Keratinocyte (primary cell): ENCODE data around the gene HEPH. TPM values are rescaled to one million over a fixed set of nuclear protein-coding genes. Genes with fewer than 3 reads are reported as not detected.

Source experiments
- DNase-seq: peaks from one replicate; pipeline ENCODE4 v3.0.0-alpha.2; 2011; ENCODE audit warnings: low read depth, missing footprints, low spot score
- FAIRE-seq: peaks from 2 replicates; lab custom pipeline; 2011; peaks lifted over from hg19 to GRCh38; lab: Jason Lieb, UNC
- H2AFZ ChIP-seq: 2 replicates; pipeline ENCODE4 v1.6.0; 2012; ENCODE audit warnings: low read length, control low read depth, inconsistent platforms; ENCODE audit not compliant: control insufficient read depth
- H3K27ac ChIP-seq: 2 replicates; pipeline ENCODE4 v1.5.1; 2011; ENCODE audit warnings: low read length; ENCODE audit not compliant: control insufficient read depth, insufficient read depth
- H3K27me3 ChIP-seq: 3 replicates; pipeline ENCODE4 v1.6.0; 2011; ENCODE audit warnings: low read length; ENCODE audit not compliant: control insufficient read depth, insufficient read depth; ENCODE audit errors: extremely low read depth
- H3K36me3 ChIP-seq, 2 experiments: 2 replicates in 1 of 2; 3 replicates in 1 of 2; pipeline ENCODE4 v1.5.1; 2011; ENCODE audit warnings: low read length in 2 of 2, mild to moderate bottlenecking in 1 of 2; ENCODE audit not compliant: control insufficient read depth in 2 of 2, insufficient read depth in 2 of 2; ENCODE audit errors: extremely low read depth in 1 of 2
- H3K4me1 ChIP-seq: 3 replicates; pipeline ENCODE4 v1.5.1; 2011; ENCODE audit warnings: low read length; ENCODE audit not compliant: control insufficient read depth, insufficient read depth; ENCODE audit errors: extremely low read depth
- H3K4me2 ChIP-seq: 3 replicates; pipeline ENCODE4 v1.6.0; 2011; ENCODE audit warnings: low read depth, low read length; ENCODE audit not compliant: control insufficient read depth, insufficient read depth; ENCODE audit errors: extremely low read depth
- H3K4me3 ChIP-seq, 3 experiments: fragments of 200-600 bp in 1 of 3; sonication (generic) in 1 of 3; 2 replicates in 2 of 3; 3 replicates in 1 of 3; pipeline ENCODE4 v1.5.1; 2011 to 2016; ENCODE audit warnings: low read length in 3 of 3, mild to moderate bottlenecking in 3 of 3, control low read depth in 2 of 3, inconsistent platforms in 1 of 3, low read depth in 1 of 3, mixed read lengths in 1 of 3, mixed run types in 1 of 3, moderate library complexity in 1 of 3; ENCODE audit not compliant: control insufficient read depth in 2 of 3, insufficient read depth in 2 of 3; ENCODE audit errors: extremely low read depth in 1 of 3
- H3K79me2 ChIP-seq: 2 replicates; pipeline ENCODE4 v1.6.0; 2012; ENCODE audit warnings: low read length; ENCODE audit not compliant: control insufficient read depth, insufficient read depth
- H3K9ac ChIP-seq: 3 replicates; pipeline ENCODE4 v1.6.0; 2011; ENCODE audit warnings: low read length; ENCODE audit not compliant: control insufficient read depth, insufficient read depth; ENCODE audit errors: extremely low read depth
- H3K9me1 ChIP-seq: 3 replicates; pipeline ENCODE4 v1.6.0; 2011; ENCODE audit warnings: low read length; ENCODE audit not compliant: control insufficient read depth, insufficient read depth; ENCODE audit errors: extremely low read depth
- H3K9me3 ChIP-seq: 2 replicates; pipeline ENCODE4 v1.5.1; 2012; ENCODE audit warnings: low read depth, low read length; ENCODE audit not compliant: control insufficient read depth
- H4K20me1 ChIP-seq: 3 replicates; pipeline ENCODE4 v1.6.0; 2011; ENCODE audit warnings: low read length; ENCODE audit not compliant: control insufficient read depth, insufficient read depth; ENCODE audit errors: extremely low read depth
- EZH2 ChIP-seq: IDR thresholded peaks from one replicate; pipeline ENCODE4 v1.6.1; 2012; ENCODE audit warnings: inconsistent platforms, mild to moderate bottlenecking, low read length, moderate library complexity
- dilution Hi-C: fragments of 300-500 bp; cut with MboI; formaldehyde crosslinking; loops from one replicate; pipeline ENCODE4 v1.7.0; 2020; ENCODE audit warnings: low sequenced_read_pairs; ENCODE audit not compliant: extremely low pct_ligation_motif_present
- polyA plus RNA-seq, 5 experiments: library from polyadenylated mRNA; depleted of rRNA in 3 of 5; stranded (reverse) in 3 of 5; stranded (forward) in 1 of 5; unstranded in 1 of 5; fragments of >200 nt; gene quantifications; 1 replicate in 1 of 5; 2 replicates in 3 of 5; 3 replicates in 1 of 5; pipeline versions ENCODE4 v1.2.1 to v1.2.3, GENCODE V29; 2011 to 2012; ENCODE audit warnings: missing spikeins in 2 of 5, low read depth in 1 of 5, low replicate concordance in 1 of 5
- TF ChIP-seq, protein P1 (sequence below), 3 experiments: IDR thresholded peaks in 1 of 3; conservative IDR thresholded peaks in 1 of 3; optimal IDR thresholded peaks in 1 of 3; 2 replicates in 2 of 3; 3 replicates in 1 of 3; pipeline versions ENCODE3 to v1.5.1; 2011; ENCODE audit warnings: low read length in 3 of 3, mild to moderate bottlenecking in 3 of 3, moderate library complexity in 2 of 3, control low read depth in 1 of 3, inconsistent platforms in 1 of 3; ENCODE audit not compliant: insufficient read depth in 2 of 3; ENCODE audit errors: extremely low read depth in 1 of 3

The HEPH gene
- polyA plus RNA-seq, 1 donor (not counting 4 experiments of a cell fraction or from before 2014, with no cell fraction given) = 0.25 TPM

DNA sequence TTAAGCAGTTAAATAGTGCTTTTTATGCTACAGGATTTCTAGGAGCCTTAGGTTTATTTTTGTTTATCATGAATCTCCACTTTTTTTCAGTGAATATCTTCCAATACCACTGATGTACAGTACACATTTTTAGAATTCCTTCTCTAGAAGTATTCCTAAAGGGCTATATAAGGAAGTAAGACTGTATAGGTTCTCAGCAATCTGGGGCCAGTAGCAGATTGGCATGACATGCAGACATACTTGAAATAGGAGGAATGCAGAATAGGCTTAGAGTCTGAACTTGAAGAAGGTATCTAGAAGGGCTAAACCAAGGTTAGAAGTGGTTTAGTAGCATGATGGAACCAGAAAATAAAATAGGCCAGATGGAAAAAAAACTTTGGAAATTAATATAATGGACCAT is 29.8 kb downstream of the HEPH start:
- Histone ChIP-seq H3K9me3 (no peaks in the 10 kb centered on the region), H3K79me2 (no peaks in the 10 kb centered on the region), H3K9me1 (no peaks in the 10 kb centered on the region), H3K27ac (no peak overlapping the region), H3K36me3 (no peaks in the 10 kb centered on the region), H3K4me3 (no peak overlapping the region), H3K4me2 (no peak overlapping the region), H3K9ac (no peak overlapping the region), H2AFZ (no peak overlapping the region), H3K27me3 (no peaks in the 10 kb centered on the region), H3K4me1 (no peaks in the 10 kb centered on the region), H4K20me1 (no peaks in the 10 kb centered on the region)
- dilution Hi-C loops = no loop called here
- FAIRE-seq (no peak), DNase-seq (no peak)
- TF ChIP-seq, protein P1, sequence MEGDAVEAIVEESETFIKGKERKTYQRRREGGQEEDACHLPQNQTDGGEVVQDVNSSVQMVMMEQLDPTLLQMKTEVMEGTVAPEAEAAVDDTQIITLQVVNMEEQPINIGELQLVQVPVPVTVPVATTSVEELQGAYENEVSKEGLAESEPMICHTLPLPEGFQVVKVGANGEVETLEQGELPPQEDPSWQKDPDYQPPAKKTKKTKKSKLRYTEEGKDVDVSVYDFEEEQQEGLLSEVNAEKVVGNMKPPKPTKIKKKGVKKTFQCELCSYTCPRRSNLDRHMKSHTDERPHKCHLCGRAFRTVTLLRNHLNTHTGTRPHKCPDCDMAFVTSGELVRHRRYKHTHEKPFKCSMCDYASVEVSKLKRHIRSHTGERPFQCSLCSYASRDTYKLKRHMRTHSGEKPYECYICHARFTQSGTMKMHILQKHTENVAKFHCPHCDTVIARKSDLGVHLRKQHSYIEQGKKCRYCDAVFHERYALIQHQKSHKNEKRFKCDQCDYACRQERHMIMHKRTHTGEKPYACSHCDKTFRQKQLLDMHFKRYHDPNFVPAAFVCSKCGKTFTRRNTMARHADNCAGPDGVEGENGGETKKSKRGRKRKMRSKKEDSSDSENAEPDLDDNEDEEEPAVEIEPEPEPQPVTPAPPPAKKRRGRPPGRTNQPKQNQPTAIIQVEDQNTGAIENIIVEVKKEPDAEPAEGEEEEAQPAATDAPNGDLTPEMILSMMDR (optimal IDR thresholded peaks at IDR 0.05 in 1 of 3, IDR thresholded peaks at IDR 0.05 in 1 of 3, conservative IDR thresholded peaks at IDR 0.05 in 1 of 3; ENCODE audit: extremely low read depth in 1 of 3, insufficient read depth in 2 of 3, low read length in 3 of 3) = no peak
- TF ChIP-seq EZH2 = no peak

DNA sequence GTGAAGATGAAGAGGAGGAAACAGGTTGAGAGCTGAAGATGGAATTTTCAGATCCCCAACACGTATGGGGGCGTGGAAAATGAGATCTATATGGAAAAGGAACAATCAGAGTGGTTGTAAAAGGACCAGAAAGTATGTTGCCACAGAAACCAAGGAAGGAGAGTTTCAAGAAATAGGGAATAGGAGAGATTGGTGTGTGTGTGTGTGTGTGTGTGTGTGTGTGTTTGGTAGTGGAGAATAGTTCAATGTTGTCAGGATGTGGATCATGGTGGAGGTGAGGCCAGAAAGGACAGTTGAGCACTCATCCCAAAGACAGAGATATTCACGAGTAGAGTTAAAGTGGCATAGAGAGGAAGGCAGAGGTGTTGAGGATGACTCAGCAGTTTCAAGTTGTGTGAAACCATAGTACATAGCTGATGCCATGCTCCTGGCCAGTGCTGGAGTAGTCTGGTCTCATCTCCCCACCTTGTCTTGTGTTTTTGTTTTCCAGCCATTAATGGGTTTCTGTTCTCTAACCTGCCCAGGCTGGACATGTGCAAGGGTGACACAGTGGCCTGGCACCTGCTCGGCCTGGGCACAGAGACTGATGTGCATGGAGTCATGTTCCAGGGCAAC is 36.1 kb downstream of the HEPH start:
- DNase-seq (no peak), FAIRE-seq (no peak)
- H3K27me3 ChIP-seq = no peaks in the 10 kb centered on the region
- H3K9me3 ChIP-seq = no peaks in the 10 kb centered on the region
- no peak overlapping the region for H2AFZ ChIP-seq
- H3K9ac ChIP-seq = no peak overlapping the region
- H3K4me3 ChIP-seq = no peak overlapping the region
- no peak overlapping the region for H3K4me2 ChIP-seq
- no peaks in the 10 kb centered on the region for H3K79me2 ChIP-seq
- H3K27ac ChIP-seq = no peak overlapping the region
- no peaks in the 10 kb centered on the region for H3K9me1 ChIP-seq
- H4K20me1 ChIP-seq = no peaks in the 10 kb centered on the region
- H3K36me3 ChIP-seq = no peaks in the 10 kb centered on the region
- H3K4me1 ChIP-seq = no peaks in the 10 kb centered on the region
- dilution Hi-C loops = no loop called here
- TF ChIP-seq EZH2 = no peak
- TF ChIP-seq, protein P1 (optimal IDR thresholded peaks at IDR 0.05 in 1 of 3, IDR thresholded peaks at IDR 0.05 in 1 of 3, conservative IDR thresholded peaks at IDR 0.05 in 1 of 3; ENCODE audit: extremely low read depth in 1 of 3, insufficient read depth in 2 of 3, low read length in 3 of 3) = no peak
